Natural killer cell treated with Interleukin-12 subunit alpha and Interleukin-12 subunit beta and Interleukin-15 and Interleukin-18, amount 100 ng/mL, for 72 hours (primary cell): ENCODE data around the gene ZFAND4. TPM values are rescaled to one million over a fixed set of nuclear protein-coding genes. Genes with fewer than 3 reads are reported as not detected.
"Not testable (repeated sequence)": the region's sequence is repeated elsewhere in the genome, so short reads cannot be mapped to it uniquely, and the experiment has no call there.

Experiments
- ATAC-seq, 2 donors: fragments of 150-1000 bp; cut with Tn5 transposase in 1 of 2; sonication (Bioruptor Pico), chemical (Tn5 transposase) in 1 of 2; 2 replicates each; pipeline ENCODE4 v1.10.0; 2021
- DNase-seq: peaks from one replicate; pipeline ENCODE4 v3.0.0; 2022; ENCODE audit warnings: low spot score
- H3K27ac Mint-ChIP-seq, 2 donors: 1 replicate in 1 of 2; 2 replicates in 1 of 2; pipeline ENCODE4 v1.8.0; 2022; ENCODE audit warnings: mixed read lengths in 2 of 2, mild to moderate bottlenecking in 1 of 2, moderate library complexity in 1 of 2
- H3K27me3 Mint-ChIP-seq, 2 donors: 1 replicate in 1 of 2; 2 replicates in 1 of 2; pipeline ENCODE4 v1.8.0; 2022; ENCODE audit warnings: mixed read lengths in 2 of 2
- H3K36me3 Mint-ChIP-seq: one replicate; pipeline ENCODE4 v1.8.0; 2022; ENCODE audit warnings: mixed read lengths
- H3K4me1 Mint-ChIP-seq, 2 donors: 1 replicate in 1 of 2; 2 replicates in 1 of 2; pipeline ENCODE4 v1.8.0; 2022; ENCODE audit warnings: low read depth in 2 of 2, mixed read lengths in 2 of 2, mild to moderate bottlenecking in 1 of 2
- H3K4me3 Mint-ChIP-seq: one replicate; pipeline ENCODE4 v1.8.0; 2022; ENCODE audit warnings: mixed read lengths
- H3K9me3 Mint-ChIP-seq: 2 replicates; pipeline ENCODE4 v1.8.0; 2022; ENCODE audit warnings: mixed read lengths
- total RNA-seq, 2 donors: library from RNA; stranded (reverse); gene quantifications; one replicate each; pipeline ENCODE4 v1.2.3, GENCODE V29; 2022

The ZFAND4 gene
- total RNA-seq, result 10 to 100 TPM; 23.5 to 24.7 TPM

DNA sequence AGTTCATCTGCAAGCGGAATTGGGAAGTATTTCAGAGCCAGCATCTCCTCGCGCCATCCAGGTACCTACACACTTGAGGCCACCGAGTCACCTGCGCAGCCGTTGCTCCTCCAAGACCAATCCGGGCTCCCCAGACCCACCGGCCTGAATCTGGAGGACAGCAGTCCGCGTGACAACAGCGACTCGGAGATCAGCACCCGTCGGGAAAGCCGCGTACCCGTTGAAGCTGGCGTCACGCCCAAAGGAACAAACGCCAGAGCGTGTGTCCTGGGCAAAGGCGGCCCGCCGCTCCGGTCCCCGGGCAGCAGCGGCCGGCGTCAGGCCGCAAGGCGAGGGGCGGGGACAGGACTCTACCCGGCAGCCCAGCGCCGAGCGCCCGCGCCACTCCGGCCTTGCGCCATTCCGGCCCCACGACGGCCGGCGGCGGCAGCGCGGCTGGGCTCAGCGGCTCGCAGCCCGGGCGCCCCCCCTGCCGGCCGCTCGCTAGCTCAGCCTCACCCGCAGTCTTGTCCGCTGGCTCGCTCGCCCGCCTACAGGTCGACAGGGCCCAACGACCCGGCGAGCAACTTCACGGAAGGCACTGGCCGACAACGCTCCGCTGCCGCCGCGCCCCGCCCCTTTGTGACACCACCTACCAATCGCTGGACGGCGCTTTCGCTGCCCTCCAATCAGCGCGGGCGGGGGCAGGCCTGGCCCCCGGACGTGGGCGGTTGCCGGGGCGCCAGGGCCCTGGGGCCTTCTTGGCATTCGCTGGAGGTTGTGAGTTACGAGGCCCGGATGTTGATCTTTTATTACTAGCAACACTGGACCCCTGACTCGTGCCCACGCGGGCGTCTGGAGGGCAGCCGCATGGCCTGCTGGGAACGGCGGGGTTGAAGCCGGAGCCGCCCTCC lies at the start of gene ZFAND4:
Gene ZFAND4 (minus strand): TSS at position 592 of the 893 bp plus-strand sequence. CDS start 9,047 bp downstream, outside the sequence.
- DNase-seq (peak; percentile 99), ATAC-seq (peak; percentile 98 to 99)
- H3K27me3 Mint-ChIP-seq, result peaks cover 0 to 2% of the 10 kb centered on the region in 2 donors
- H3K36me3 Mint-ChIP-seq, result no peaks in the 10 kb centered on the region
- H3K27ac Mint-ChIP-seq, result peak within 1 kb of the TSS; percentile 83 to 90
- peaks cover 40 to 46% of the 10 kb centered on the region in 2 donors for H3K4me1 Mint-ChIP-seq
- H3K4me3 Mint-ChIP-seq, result peak within 1 kb of the TSS; percentile 96
- H3K9me3 Mint-ChIP-seq, result no peaks in the 10 kb centered on the region

DNA sequence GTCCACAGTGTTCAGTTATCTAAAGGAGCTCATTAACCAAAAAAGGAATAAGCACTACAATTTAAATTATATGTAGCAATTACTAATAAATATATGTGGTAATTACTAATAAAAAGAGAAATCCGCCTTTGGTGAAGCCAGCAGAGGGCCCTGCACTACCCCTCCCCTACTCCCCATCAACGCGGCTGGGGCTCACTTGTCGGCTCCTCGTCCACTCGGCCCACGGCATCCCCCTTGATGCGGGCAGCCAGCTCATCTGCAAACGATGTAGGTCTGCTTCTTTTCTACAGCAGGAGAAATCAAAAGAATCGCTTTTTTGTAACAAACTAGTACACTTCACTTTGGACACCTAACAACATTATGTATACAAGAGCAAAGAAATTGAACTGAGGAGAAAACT lies 48.9 kb upstream of the ZFAND4 start:
- not testable (repeated sequence) for H3K4me3 Mint-ChIP-seq, H3K4me1 Mint-ChIP-seq, H3K36me3 Mint-ChIP-seq, ATAC-seq, H3K27me3 Mint-ChIP-seq, H3K9me3 Mint-ChIP-seq, DNase-seq, H3K27ac Mint-ChIP-seq

DNA sequence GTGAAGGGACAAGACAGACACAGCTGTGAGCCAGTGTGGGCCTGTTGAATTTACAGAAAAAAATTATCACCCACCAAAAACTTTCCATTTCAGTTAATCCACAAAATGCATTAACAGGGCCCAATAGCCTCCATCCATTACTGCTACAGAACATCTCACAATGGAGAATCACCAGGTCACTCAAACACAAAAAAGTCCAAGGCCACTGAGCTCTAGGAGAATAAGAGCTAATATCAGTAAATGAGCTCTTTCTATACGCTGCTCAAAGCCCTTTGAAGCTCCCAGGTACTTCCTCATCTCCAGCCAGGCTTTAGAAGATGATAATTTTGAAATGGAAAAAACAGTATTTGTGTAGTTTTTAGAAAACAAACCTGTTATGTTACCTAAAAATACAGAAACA lies 45.1 kb upstream of the ZFAND4 start:
- H3K4me1 Mint-ChIP-seq, H3K9me3 Mint-ChIP-seq, ATAC-seq, H3K4me3 Mint-ChIP-seq, H3K27ac Mint-ChIP-seq, H3K27me3 Mint-ChIP-seq, H3K36me3 Mint-ChIP-seq, DNase-seq: not testable (repeated sequence)

DNA sequence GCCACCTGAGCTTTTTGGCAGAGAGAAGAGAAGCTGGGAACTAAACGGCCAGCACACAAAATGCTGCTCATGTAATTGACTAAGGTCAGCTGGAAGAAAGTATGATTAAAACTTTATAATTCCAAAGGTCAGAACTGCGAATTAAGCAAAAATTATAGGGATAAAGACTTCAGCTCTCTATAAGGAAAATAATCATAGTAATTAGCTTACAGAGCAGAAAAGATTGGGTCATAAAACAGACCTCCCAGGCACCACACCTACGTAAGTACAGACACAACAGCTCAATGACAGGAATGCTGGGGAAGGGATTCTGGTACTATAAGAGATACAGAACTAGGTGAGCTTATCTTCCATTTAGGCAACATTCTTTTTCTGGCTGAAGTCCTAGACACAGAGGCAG lies 44.5 kb upstream of the ZFAND4 start:
- not testable (repeated sequence) for DNase-seq, H3K4me1 Mint-ChIP-seq, H3K36me3 Mint-ChIP-seq, H3K4me3 Mint-ChIP-seq, ATAC-seq, H3K27ac Mint-ChIP-seq, H3K9me3 Mint-ChIP-seq, H3K27me3 Mint-ChIP-seq

DNA sequence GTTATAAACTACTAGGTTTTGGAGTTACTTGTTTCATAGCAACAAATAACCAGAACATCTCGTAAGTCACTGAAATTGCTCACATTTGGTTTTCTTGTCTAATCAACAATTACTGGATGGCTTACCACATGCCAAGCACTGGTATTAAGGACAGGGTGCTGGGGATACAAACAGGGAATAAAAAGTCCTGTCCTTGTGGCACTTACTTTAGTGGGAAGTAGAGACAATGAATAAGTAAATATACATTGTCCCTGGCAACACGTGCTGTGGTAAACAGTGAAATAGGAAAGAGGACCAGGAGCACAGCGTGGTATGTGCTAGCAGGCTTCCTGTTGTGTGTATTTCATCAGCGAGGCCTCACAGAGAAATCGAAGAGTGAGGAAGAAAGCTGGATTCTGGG lies 38.7 kb upstream of the ZFAND4 start:
- not testable (repeated sequence) for H3K4me3 Mint-ChIP-seq

DNA sequence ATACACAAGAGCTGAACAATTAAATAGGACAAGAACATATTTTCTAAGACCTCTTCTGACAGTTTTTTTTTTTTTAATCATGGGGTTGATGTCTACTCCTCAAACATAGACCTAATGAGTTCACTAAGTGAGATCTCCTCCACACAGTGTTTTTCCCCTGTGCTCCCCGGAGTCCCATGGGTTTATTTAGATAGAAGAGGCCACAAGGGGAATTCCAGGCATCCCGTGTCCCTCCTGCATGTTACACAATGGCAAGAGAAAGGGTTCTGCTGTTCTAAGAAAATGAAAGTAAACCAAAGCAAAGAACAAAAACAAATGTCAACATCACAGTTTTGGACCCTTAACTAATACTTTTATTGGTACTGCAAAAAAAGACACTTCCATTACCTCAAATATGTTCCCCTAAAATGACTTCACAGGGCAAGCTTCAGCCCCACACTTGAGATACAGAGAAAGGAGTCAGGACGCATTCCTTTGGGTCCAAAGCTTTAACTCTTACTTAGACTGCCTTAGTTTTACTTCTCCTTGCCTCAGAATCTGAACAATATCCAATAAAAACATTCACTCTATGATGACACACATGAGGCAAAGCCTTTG lies 37.7 kb upstream of the ZFAND4 start:
- DNase-seq, H3K27me3 Mint-ChIP-seq, H3K9me3 Mint-ChIP-seq, H3K4me1 Mint-ChIP-seq, H3K36me3 Mint-ChIP-seq: not testable (repeated sequence)
- ATAC-seq, result peak; percentile 62 to 82
- H3K4me3 Mint-ChIP-seq, result peak overlapping the region; percentile 39
- H3K27ac Mint-ChIP-seq, result peak overlapping the region; percentile 40 to 75

More for the DNA sequence above, 38.7 kb upstream of the ZFAND4 start:
- not testable (repeated sequence) for ATAC-seq, H3K27me3 Mint-ChIP-seq, DNase-seq, H3K9me3 Mint-ChIP-seq, H3K4me1 Mint-ChIP-seq, H3K27ac Mint-ChIP-seq, H3K36me3 Mint-ChIP-seq

DNA sequence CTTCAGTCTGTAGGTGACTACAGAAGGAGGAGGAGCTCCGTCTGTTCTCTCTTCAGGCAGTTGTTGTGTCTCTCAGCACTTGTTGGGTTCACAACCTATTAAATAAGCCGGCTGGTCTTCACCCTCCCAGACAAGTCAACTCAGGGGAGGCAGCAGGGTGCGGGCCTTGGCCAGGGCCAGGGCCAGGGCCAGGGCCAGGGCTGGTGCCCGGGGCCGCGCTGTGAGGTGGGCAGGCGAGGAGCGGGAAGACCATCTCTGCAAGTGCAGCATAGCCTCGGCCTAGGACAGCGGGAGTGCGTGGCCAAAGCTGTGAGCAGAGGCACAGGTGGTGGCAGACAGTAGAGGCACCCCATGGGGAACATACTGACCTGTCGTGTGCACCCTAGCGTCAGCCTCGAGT lies 5.9 kb upstream of the ZFAND4 start:
- DNase-seq, H3K9me3 Mint-ChIP-seq, H3K4me3 Mint-ChIP-seq, H3K27ac Mint-ChIP-seq, H3K27me3 Mint-ChIP-seq, H3K36me3 Mint-ChIP-seq, ATAC-seq, H3K4me1 Mint-ChIP-seq: not testable (repeated sequence)

DNA sequence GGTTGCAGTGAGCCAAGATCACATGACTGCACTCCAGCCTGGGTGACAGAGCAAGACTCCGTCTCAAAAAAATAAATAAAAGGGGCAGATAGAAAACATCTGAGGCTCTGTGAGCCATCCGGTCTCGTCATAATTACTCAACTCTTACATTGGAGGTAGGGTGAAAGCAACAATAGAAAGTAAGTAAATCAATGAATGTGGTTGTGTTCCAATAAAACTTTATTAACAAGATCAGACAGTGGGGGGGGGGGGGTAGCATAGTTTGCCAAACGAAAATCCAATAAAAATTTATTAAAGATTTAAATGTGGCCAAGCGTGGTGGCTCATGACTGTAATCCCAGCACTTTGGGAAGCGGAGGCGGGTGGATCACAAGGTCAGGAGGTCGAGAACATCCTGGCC lies 2.8 kb upstream of the ZFAND4 start:
- no peak for ATAC-seq
- peaks cover 22% of the 10 kb centered on the region in 2 donors for H3K4me1 Mint-ChIP-seq
- H3K9me3 Mint-ChIP-seq, result no peaks in the 10 kb centered on the region
- H3K27ac Mint-ChIP-seq, result no peak overlapping the region
- DNase-seq, result no peak
- no peak overlapping the region for H3K4me3 Mint-ChIP-seq
- H3K36me3 Mint-ChIP-seq, result no peaks in the 10 kb centered on the region
- peaks cover 0 to 5% of the 10 kb centered on the region in 2 donors for H3K27me3 Mint-ChIP-seq

DNA sequence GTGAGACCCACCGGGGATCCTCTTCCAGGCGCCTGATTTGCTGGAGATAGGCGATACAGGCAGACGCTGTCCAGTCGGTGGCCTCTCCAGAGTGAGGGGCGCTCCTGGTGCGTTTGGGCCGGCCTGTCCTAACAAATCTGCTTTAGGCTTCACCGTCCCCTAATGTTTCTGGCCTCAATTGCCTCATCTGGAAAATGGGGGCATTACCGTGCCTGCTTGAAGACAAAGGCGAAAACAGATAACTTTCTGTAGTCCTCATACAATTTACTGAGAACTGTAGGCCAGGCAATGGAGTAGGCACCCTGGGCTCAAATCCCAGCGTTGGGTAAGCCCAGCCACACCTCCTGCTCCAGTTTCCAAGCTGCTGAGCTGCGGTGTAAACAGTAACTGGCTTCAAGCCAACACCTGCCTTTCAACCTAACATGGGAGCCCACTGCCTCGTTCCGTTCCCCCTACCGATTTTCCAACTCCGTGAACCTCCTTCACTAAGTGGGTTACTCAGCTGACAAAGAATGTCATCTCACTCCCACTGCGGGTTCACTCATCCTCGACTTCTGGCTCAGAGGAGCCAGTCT lies 589 bp upstream of the ZFAND4 start:
- no peaks in the 10 kb centered on the region for H3K9me3 Mint-ChIP-seq
- H3K36me3 Mint-ChIP-seq, result no peaks in the 10 kb centered on the region
- H3K27me3 Mint-ChIP-seq, result peaks cover 0 to 5% of the 10 kb centered on the region in 2 donors
- ATAC-seq, result no peak
- H3K4me1 Mint-ChIP-seq, result peaks cover 40 to 42% of the 10 kb centered on the region in 2 donors
- H3K4me3 Mint-ChIP-seq, result peak overlapping the region; percentile 96
- H3K27ac Mint-ChIP-seq, result peak overlapping the region; percentile 61 to 68
- DNase-seq, result no peak

DNA sequence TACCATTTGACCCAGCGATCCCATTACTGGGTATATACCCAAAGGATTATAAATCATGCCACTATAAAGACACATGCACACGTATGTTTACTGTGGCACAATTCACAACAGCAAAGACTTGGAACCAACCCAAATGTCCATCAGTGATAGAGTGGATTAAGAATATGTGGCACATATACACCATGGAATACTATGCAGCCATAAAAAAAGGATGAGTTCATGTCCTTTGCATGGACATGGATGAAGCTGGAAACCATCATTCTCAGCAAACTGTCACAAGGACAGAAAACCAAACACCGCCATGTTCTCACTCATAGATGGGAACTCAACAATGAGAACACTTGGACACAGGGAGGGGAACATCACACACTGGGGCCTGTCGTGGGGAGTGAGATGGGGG lies 1.3 kb downstream of the ZFAND4 start:
- not testable (repeated sequence) for H3K27me3 Mint-ChIP-seq, DNase-seq, H3K36me3 Mint-ChIP-seq, H3K9me3 Mint-ChIP-seq, ATAC-seq
- peaks cover 43 to 46% of the 10 kb centered on the region in 2 donors for H3K4me1 Mint-ChIP-seq
- H3K27ac Mint-ChIP-seq, result peak overlapping the region; percentile 83 to 90
- peak overlapping the region; percentile 96 for H3K4me3 Mint-ChIP-seq

DNA sequence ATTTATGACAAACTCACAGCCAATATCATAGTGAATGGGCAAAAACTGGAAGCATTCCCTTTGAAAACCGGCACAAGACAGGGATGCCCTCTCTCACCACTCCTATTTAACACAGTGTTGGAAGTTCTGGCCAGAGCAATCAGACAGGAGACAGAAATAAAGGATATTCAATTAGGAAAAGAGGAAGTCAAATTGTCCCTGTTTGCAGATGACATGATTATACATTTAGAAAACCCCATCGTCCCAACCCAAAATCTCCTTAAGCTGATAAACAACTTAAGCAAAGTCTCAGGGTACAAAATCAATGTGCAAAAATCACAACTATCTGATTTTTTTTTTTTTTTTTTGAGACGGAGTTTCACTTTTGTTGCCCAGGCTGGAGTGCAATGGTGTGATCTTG lies 2.7 kb downstream of the ZFAND4 start:
- peaks cover 51 to 53% of the 10 kb centered on the region in 2 donors for H3K4me1 Mint-ChIP-seq
- ATAC-seq, DNase-seq, H3K36me3 Mint-ChIP-seq, H3K27me3 Mint-ChIP-seq, H3K9me3 Mint-ChIP-seq: not testable (repeated sequence)
- H3K27ac Mint-ChIP-seq, result peak overlapping the region in 1 of 2 donors; percentile 26
- peak overlapping the region; percentile 61 for H3K4me3 Mint-ChIP-seq

DNA sequence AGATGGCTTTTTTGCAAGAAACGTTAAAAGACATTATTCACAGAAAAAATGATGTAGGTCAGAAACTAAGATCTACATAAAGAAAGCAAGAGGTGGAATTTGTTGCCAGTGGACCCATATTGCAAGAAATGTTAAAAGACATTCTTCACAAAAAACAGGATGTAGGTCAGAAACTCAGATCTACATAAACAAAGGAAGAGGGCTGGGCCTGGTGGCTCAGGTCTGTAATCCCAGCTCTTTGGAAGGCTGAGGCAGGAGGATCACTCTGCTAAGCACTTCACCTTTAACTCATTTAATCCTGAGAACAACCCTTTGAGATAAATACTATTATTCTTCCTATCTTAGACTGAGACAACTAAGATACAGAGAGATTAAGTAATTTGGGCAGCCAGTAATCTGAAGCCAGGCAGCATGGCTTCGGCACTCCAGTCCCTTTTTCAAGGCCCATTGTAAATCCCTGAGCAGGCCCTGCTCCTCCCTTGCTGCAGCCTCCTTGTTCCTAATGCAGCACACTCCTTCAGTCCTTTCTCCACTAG lies 11.6 kb downstream of the ZFAND4 start:
- Mint-ChIP-seq H3K36me3 (peaks cover 19% of the 10 kb centered on the region), H3K9me3 (peaks cover 5% of the 10 kb centered on the region), H3K4me3 (no peak overlapping the region), H3K27ac (peak overlapping the region; percentile 5 to 76), H3K4me1 (peaks cover 33 to 42% of the 10 kb centered on the region in 2 donors), H3K27me3 (no peaks in the 10 kb centered on the region)
- ATAC-seq (no peak), DNase-seq (no peak)

DNA sequence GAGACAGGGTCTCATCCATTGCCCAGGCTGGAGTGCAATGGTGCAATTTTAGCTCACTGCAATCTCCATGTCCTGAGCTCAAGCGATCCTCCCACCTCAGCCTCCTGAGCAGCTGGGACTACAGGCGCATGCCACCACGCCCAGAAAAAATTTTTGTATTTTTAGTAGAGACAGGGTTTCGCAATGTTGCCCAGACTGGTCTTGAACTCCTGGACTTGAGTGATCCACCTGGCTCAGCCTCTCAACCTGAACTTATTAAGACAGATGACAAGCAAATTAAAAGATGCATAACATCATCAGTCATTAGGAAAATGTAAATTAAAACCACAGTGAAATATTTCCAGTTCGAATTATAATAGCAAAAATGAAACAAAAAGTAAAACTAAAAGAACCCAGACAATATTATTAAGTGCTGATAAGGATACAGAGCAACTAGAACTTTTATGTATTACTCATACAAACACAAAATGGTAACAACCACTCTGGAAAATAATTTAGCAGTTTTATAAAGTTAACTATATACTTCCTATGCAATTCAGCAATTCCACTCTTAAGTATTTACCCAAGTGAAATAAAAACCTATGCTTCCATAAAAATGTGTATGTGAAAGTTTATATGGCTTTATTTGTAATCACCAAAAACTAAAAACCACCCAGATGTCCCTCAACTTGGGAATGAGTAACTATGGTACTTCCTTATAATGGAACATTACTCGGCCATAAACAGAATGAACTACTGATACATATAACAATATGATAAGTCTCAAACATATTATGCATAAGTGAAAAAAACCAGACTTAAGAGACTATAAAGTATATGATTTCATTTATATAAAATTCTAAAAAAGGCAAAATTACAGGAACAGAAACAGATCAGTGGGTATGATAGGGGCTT lies 15.3 kb downstream of the ZFAND4 start:
- ATAC-seq (peak; percentile 44 to 80), DNase-seq (no peak)
- peaks cover 26% of the 10 kb centered on the region for H3K36me3 Mint-ChIP-seq
- no peaks in the 10 kb centered on the region for H3K27me3 Mint-ChIP-seq
- peak overlapping the region; percentile 32 for H3K4me3 Mint-ChIP-seq
- H3K27ac Mint-ChIP-seq, result peak overlapping the region; percentile 64 to 67
- peaks cover 5% of the 10 kb centered on the region for H3K9me3 Mint-ChIP-seq
- peaks cover 39 to 51% of the 10 kb centered on the region in 2 donors for H3K4me1 Mint-ChIP-seq
